Endodermal cell (in vitro differentiated cells): ENCODE results near the gene POLR1D. TPM values are rescaled to one million over a fixed set of nuclear protein-coding genes. Genes with fewer than 3 reads are reported as not detected.

Experiments used
- DNase-seq: peaks from one replicate; pipeline ENCODE4 v3.0.0-alpha.2; 2017
- H3K27ac ChIP-seq: 2 replicates; pipeline ENCODE4 v1.5.1; 2013; ENCODE audit warnings: mild to moderate bottlenecking, low read depth, low read length, moderate library complexity
- H3K27me3 ChIP-seq: 2 replicates; pipeline ENCODE4 v1.6.1; 2013; ENCODE audit warnings: mild to moderate bottlenecking, low read length, moderate library complexity; ENCODE audit not compliant: insufficient read depth, control insufficient read depth, poor library complexity, severe bottlenecking
- H3K36me3 ChIP-seq: 2 replicates; pipeline ENCODE4 v1.7.0; 2013; ENCODE audit warnings: mild to moderate bottlenecking, low read length, moderate library complexity; ENCODE audit not compliant: control insufficient read depth, insufficient read depth
- H3K4me1 ChIP-seq: one replicate; pipeline ENCODE4 v1.7.0; 2013; ENCODE audit warnings: low read length; ENCODE audit not compliant: control insufficient read depth, insufficient read depth
- H3K4me3 ChIP-seq: 2 replicates; pipeline ENCODE4 v1.5.1; 2013; ENCODE audit warnings: mild to moderate bottlenecking, low read length, moderate library complexity
- H3K9ac ChIP-seq: 2 replicates; pipeline ENCODE4 v1.6.1; 2013; ENCODE audit warnings: mild to moderate bottlenecking, low read length, moderate library complexity; ENCODE audit not compliant: poor library complexity, severe bottlenecking; ENCODE audit errors: extremely low read depth
- H3K9me3 ChIP-seq: 2 replicates; pipeline ENCODE4 v1.6.1; 2013; ENCODE audit warnings: mild to moderate bottlenecking, low read length, moderate library complexity; ENCODE audit not compliant: control insufficient read depth
- H3K27ac Mint-ChIP-seq: 2 replicates; pipeline ENCODE4 v1.8.0; 2020; ENCODE audit warnings: mixed read lengths
- H3K27me3 Mint-ChIP-seq: 2 replicates; pipeline ENCODE4 v1.8.0; 2021; ENCODE audit warnings: mild to moderate bottlenecking, mixed read lengths; ENCODE audit not compliant: insufficient read depth
- H3K36me3 Mint-ChIP-seq: 2 replicates; pipeline ENCODE4 v1.8.0; 2020; ENCODE audit warnings: low read depth, mixed read lengths
- H3K4me1 Mint-ChIP-seq: 2 replicates; pipeline ENCODE4 v1.8.0; 2020; ENCODE audit warnings: mixed read lengths
- H3K4me3 Mint-ChIP-seq: 2 replicates; pipeline ENCODE4 v1.8.0; 2020; ENCODE audit warnings: mild to moderate bottlenecking, moderate library complexity, mixed read lengths
- H3K9me3 Mint-ChIP-seq: 2 replicates; pipeline ENCODE4 v1.8.0; 2020; ENCODE audit warnings: mild to moderate bottlenecking, mixed read lengths
- CTCF ChIP-seq: fragments of 200-600 bp; sonication (generic); conservative IDR thresholded peaks from 2 replicates; pipeline ENCODE4 v1.5.0; 2021; ENCODE audit warnings: antibody characterized with exemption, mild to moderate bottlenecking
- WGBS, 2 experiments: methylation state at CpG; one replicate each; pipeline versions ENCODE4 v1.1.5 to v1.1.7; 2013; ENCODE audit warnings: missing lambda C conversion rate in 2 of 2, mixed read lengths in 1 of 2; ENCODE audit not compliant: insufficient coverage in 1 of 2, insufficient read length in 1 of 2; 5-methylcytosine and 5-hydroxymethylcytosine counted together
- total RNA-seq, 2 donors: library from RNA; stranded (reverse); fragmentation: NEBNext Ultra II Directional in 1 of 2; extraction: Animal tissue kit (Norgen Biotek cat#: 25700) in 1 of 2; gene quantifications; 2 replicates in 1 of 2; 3 replicates in 1 of 2; pipeline ENCODE4 v1.2.1, GENCODE V29; 2021

The POLR1D gene
- total RNA-seq, 2 donors from 2014 or later = 135 to 136 TPM

- Mint-ChIP-seq H3K4me1 (peaks cover 6% of the 10 kb centered on the region), H3K27ac (no peak overlapping the region)
These were observed 39.3 kb downstream of the POLR1D start for GRCh38 chr13:27661017-27661416.

GRCh38 chr13:27662738-27663470 lies 41.2 kb downstream of the POLR1D start:
- H3K27me3 Mint-ChIP-seq = no peaks in the 10 kb centered on the region
- no peak overlapping the region for H3K27ac Mint-ChIP-seq
- 94 to 100% methylated on average over 1 of the region's 2 CpGs for WGBS, 2 experiments
- H3K9me3 ChIP-seq = no peaks in the 10 kb centered on the region
- H3K27me3 ChIP-seq = no peaks in the 10 kb centered on the region
- no peak for TF ChIP-seq CTCF
- H3K9ac ChIP-seq = no peak overlapping the region
- peaks cover 6% of the 10 kb centered on the region for H3K4me1 Mint-ChIP-seq
- no peak for DNase-seq
- peaks cover 3% of the 10 kb centered on the region for H3K36me3 ChIP-seq
- no peak overlapping the region for H3K27ac ChIP-seq
- H3K36me3 Mint-ChIP-seq = peaks cover 10% of the 10 kb centered on the region
- H3K9me3 Mint-ChIP-seq = no peaks in the 10 kb centered on the region
- no peak overlapping the region for H3K4me3 Mint-ChIP-seq
- H3K4me3 ChIP-seq = no peak overlapping the region
- no peaks in the 10 kb centered on the region for H3K4me1 ChIP-seq

More at GRCh38 chr13:27661017-27661416, 39.3 kb downstream of the POLR1D start:
- no peaks in the 10 kb centered on the region for H3K27me3 Mint-ChIP-seq
- H3K4me1 ChIP-seq = no peaks in the 10 kb centered on the region
- H3K9me3 Mint-ChIP-seq = no peaks in the 10 kb centered on the region
- no peak for DNase-seq
- no peak overlapping the region for H3K4me3 Mint-ChIP-seq
- H3K36me3 Mint-ChIP-seq = peaks cover 6% of the 10 kb centered on the region
- no peak overlapping the region for H3K9ac ChIP-seq
- H3K36me3 ChIP-seq = peaks cover 2% of the 10 kb centered on the region
- TF ChIP-seq CTCF = no peak
- no peaks in the 10 kb centered on the region for H3K9me3 ChIP-seq
- no peak overlapping the region for H3K27ac ChIP-seq
- no peak overlapping the region for H3K4me3 ChIP-seq
- H3K27me3 ChIP-seq = no peaks in the 10 kb centered on the region

GRCh38 chr13:27663947-27664346 lies 42.3 kb downstream of the POLR1D start:
- WGBS, 2 experiments = 74 to 86% methylated on average over 8 of the region's 8 CpGs
- Histone ChIP-seq H3K4me1 (no peaks in the 10 kb centered on the region), H3K9ac (no peak overlapping the region), H3K36me3 (peaks cover 3% of the 10 kb centered on the region), H3K9me3 (no peaks in the 10 kb centered on the region), H3K27ac (no peak overlapping the region), H3K27me3 (no peaks in the 10 kb centered on the region), H3K4me3 (no peak overlapping the region)
- peak; percentile 64 for DNase-seq
- Mint-ChIP-seq H3K27me3 (no peaks in the 10 kb centered on the region), H3K4me3 (no peak overlapping the region), H3K36me3 (peaks cover 10% of the 10 kb centered on the region), H3K9me3 (no peaks in the 10 kb centered on the region), H3K27ac (no peak overlapping the region), H3K4me1 (peaks cover 6% of the 10 kb centered on the region)
- peak; percentile 32 for TF ChIP-seq CTCF
